Activated naive CD4-positive, alpha-beta T cell treated with anti-CD3 and anti-CD28 coated beads for 36 hours (primary cell): Measurements from ENCODE around the gene USP3. TPM values are rescaled to one million over a fixed set of nuclear protein-coding genes. Genes with fewer than 3 reads are reported as not detected.
"Not testable (repeated sequence)": the region's sequence is repeated elsewhere in the genome, so short reads cannot be mapped to it uniquely, and the experiment has no call there.

Experiments used
- CTCF ChIA-PET: fragments of 350-600 bp; sonication (Branson Sonifier 250); formaldehyde crosslinking; loops from one replicate; lab custom pipeline; 2021; ENCODE audit warnings: antibody characterized with exemption; lab: Charles Lee
- DNase-seq: peaks from one replicate; pipeline ENCODE4 v3.0.0-alpha.2; 2020
- H3K27ac Mint-ChIP-seq: one replicate; pipeline ENCODE4 v1.8.0; 2021; ENCODE audit warnings: mild to moderate bottlenecking, mixed read lengths
- H3K27me3 Mint-ChIP-seq: one replicate; pipeline ENCODE4 v1.8.0; 2021; ENCODE audit warnings: low read depth, mixed read lengths
- H3K36me3 Mint-ChIP-seq: one replicate; pipeline ENCODE4 v1.8.0; 2021; ENCODE audit warnings: low read depth, mixed read lengths
- H3K4me1 Mint-ChIP-seq: one replicate; pipeline ENCODE4 v1.8.0; 2021; ENCODE audit warnings: low read depth, mixed read lengths
- H3K4me3 Mint-ChIP-seq: one replicate; pipeline ENCODE4 v1.8.0; 2021; ENCODE audit warnings: mild to moderate bottlenecking, moderate library complexity, mixed read lengths
- H3K9me3 Mint-ChIP-seq: one replicate; pipeline ENCODE4 v1.8.0; 2021; ENCODE audit warnings: mixed read lengths
- intact Hi-C: fragments of 100-400 bp; cut with micrococcal nuclease; formaldehyde crosslinking; loops from one replicate; pipeline ENCODE4 v1.15.1; 2023
- total RNA-seq, 2 experiments: library from RNA; stranded (reverse); gene quantifications; one replicate each; pipeline ENCODE4 v1.2.3, GENCODE V29; 2021

Gene USP3
- total RNA-seq, 2 experiments from 2014 or later: 49.9 to 52.2 TPM

- H3K4me3 Mint-ChIP-seq: no peak overlapping the region
- CTCF ChIA-PET: interaction anchor here (2.0 to 4.5 kb wide), 2 partner anchors 15 to 118 kb away, joined by 5 to 19 read pairs; no protein-coding TSS in a partner anchor
- intact Hi-C loops: loop anchor here (5.0 kb wide), 1 partner anchor 289 kb away; no protein-coding TSS in a partner anchor
Observed at GRCh38 chr15:63481105-63481810, 23.1 kb upstream of the USP3 start.

GRCh38 chr15:63482874-63483323 lies 21.5 kb upstream of the USP3 start:
- intact Hi-C loops: loop anchor here (5.0 kb wide), 1 partner anchor 291 kb away; no protein-coding TSS in a partner anchor
- H3K27ac Mint-ChIP-seq: no peak overlapping the region
- CTCF ChIA-PET: interaction anchor here (1.3 to 2.5 kb wide), 5 partner anchors 14 to 117 kb away, joined by 4 to 16 read pairs (median 5); no protein-coding TSS in a partner anchor
- no peaks in the 10 kb centered on the region for H3K27me3 Mint-ChIP-seq
- no peaks in the 10 kb centered on the region for H3K36me3 Mint-ChIP-seq
- H3K4me1 Mint-ChIP-seq: peaks cover 87% of the 10 kb centered on the region
- H3K9me3 Mint-ChIP-seq: no peaks in the 10 kb centered on the region
- no peak overlapping the region for H3K4me3 Mint-ChIP-seq
- no peak for DNase-seq

More at GRCh38 chr15:63481105-63481810, 23.1 kb upstream of the USP3 start:
- Mint-ChIP-seq H3K27me3 (no peaks in the 10 kb centered on the region), H3K27ac (peak overlapping the region; percentile 89), H3K4me1 (peaks cover 81% of the 10 kb centered on the region), H3K36me3 (no peaks in the 10 kb centered on the region), H3K9me3 (no peaks in the 10 kb centered on the region)
- DNase-seq: peak; percentile 73

- H3K27ac Mint-ChIP-seq: peak overlapping the region; percentile 43
- H3K9me3 Mint-ChIP-seq: no peaks in the 10 kb centered on the region
- CTCF ChIA-PET: interaction anchor here (0.5 to 2.5 kb wide), 10 partner anchors 13 to 936 kb away, joined by 3 to 16 read pairs (median 4); no protein-coding TSS in a partner anchor
- no peaks in the 10 kb centered on the region for H3K27me3 Mint-ChIP-seq
- intact Hi-C loops: loop anchor here (5.0 kb wide), 1 partner anchor 291 kb away; no protein-coding TSS in a partner anchor
- H3K4me1 Mint-ChIP-seq: peaks cover 84% of the 10 kb centered on the region
- no peak overlapping the region for H3K4me3 Mint-ChIP-seq
- peak; percentile 42 for DNase-seq
- H3K36me3 Mint-ChIP-seq: no peaks in the 10 kb centered on the region
Observed at GRCh38 chr15:63483521-63484371, 20.6 kb upstream of the USP3 start.

- intact Hi-C loops: loop anchor here (5.0 kb wide), 1 partner anchor 292 kb away; no protein-coding TSS in a partner anchor
Observed at GRCh38 chr15:63484433-63485186, 19.8 kb upstream of the USP3 start.

GRCh38 chr15:63487076-63487757 lies 17.2 kb upstream of the USP3 start:
- H3K4me3 Mint-ChIP-seq: peak overlapping the region; percentile 51
- DNase-seq: peak; percentile 95
- CTCF ChIA-PET: interaction anchor here (0.6 to 2.8 kb wide), 20 partner anchors 10 to 1165 kb away, joined by 3 to 33 read pairs (median 4); partner anchors contain the start of genes FBXL22 and USP3
- H3K4me1 Mint-ChIP-seq: peaks cover 71% of the 10 kb centered on the region
- intact Hi-C loops: loop anchor here (1.0 kb wide), 2 partner anchors 10 to 16 kb away; no protein-coding TSS in a partner anchor
- H3K27me3 Mint-ChIP-seq: no peaks in the 10 kb centered on the region
- no peak overlapping the region for H3K27ac Mint-ChIP-seq
- H3K9me3 Mint-ChIP-seq: no peaks in the 10 kb centered on the region
- no peaks in the 10 kb centered on the region for H3K36me3 Mint-ChIP-seq

More at GRCh38 chr15:63484433-63485186, 19.8 kb upstream of the USP3 start:
- Mint-ChIP-seq H3K9me3 (no peaks in the 10 kb centered on the region), H3K36me3 (no peaks in the 10 kb centered on the region), H3K4me1 (peaks cover 76% of the 10 kb centered on the region), H3K27ac (no peak overlapping the region), H3K4me3 (no peak overlapping the region), H3K27me3 (no peaks in the 10 kb centered on the region)
- no peak for DNase-seq
- CTCF ChIA-PET: interaction anchor here (0.5 to 2.5 kb wide), 7 partner anchors 12 to 115 kb away, joined by 3 to 16 read pairs (median 4); no protein-coding TSS in a partner anchor

- not testable (repeated sequence) for H3K36me3 Mint-ChIP-seq, H3K4me3 Mint-ChIP-seq, DNase-seq, H3K9me3 Mint-ChIP-seq, H3K27me3 Mint-ChIP-seq, H3K27ac Mint-ChIP-seq
- peaks cover 68% of the 10 kb centered on the region for H3K4me1 Mint-ChIP-seq
- intact Hi-C loops: loop anchor here (1.0 kb wide), 2 partner anchors 9 to 15 kb away; no protein-coding TSS in a partner anchor
- CTCF ChIA-PET: interaction anchor here (0.6 to 2.8 kb wide), 19 partner anchors 9 to 124 kb away, joined by 3 to 33 read pairs (median 5); partner anchors contain the start of genes FBXL22 and USP3
Observed at GRCh38 chr15:63487758-63488397, 16.5 kb upstream of the USP3 start.

GRCh38 chr15:63488398-63488960 lies 15.9 kb upstream of the USP3 start:
- Mint-ChIP-seq H3K27ac (no peak overlapping the region), H3K36me3 (no peaks in the 10 kb centered on the region), H3K27me3 (no peaks in the 10 kb centered on the region), H3K9me3 (no peaks in the 10 kb centered on the region), H3K4me1 (peaks cover 70% of the 10 kb centered on the region), H3K4me3 (no peak overlapping the region)
- CTCF ChIA-PET: interaction anchor here (1.0 to 3.4 kb wide), 9 partner anchors 9 to 111 kb away, joined by 3 to 33 read pairs (median 11); partner anchors contain the start of genes FBXL22 and USP3
- no peak for DNase-seq
- intact Hi-C loops: no loop called here

- intact Hi-C loops: no loop called here
- no peak for DNase-seq
- Mint-ChIP-seq H3K27me3 (no peaks in the 10 kb centered on the region), H3K4me1 (peaks cover 70% of the 10 kb centered on the region), H3K36me3 (no peaks in the 10 kb centered on the region), H3K9me3 (no peaks in the 10 kb centered on the region), H3K4me3 (no peak overlapping the region), H3K27ac (no peak overlapping the region)
- CTCF ChIA-PET: interaction anchor here (2.8 to 3.4 kb wide), 2 partner anchors 14 to 17 kb away, joined by 12 to 16 read pairs; partner anchors contain the start of gene USP3
Observed at GRCh38 chr15:63489352-63489751, 15.0 kb upstream of the USP3 start.

DNA sequence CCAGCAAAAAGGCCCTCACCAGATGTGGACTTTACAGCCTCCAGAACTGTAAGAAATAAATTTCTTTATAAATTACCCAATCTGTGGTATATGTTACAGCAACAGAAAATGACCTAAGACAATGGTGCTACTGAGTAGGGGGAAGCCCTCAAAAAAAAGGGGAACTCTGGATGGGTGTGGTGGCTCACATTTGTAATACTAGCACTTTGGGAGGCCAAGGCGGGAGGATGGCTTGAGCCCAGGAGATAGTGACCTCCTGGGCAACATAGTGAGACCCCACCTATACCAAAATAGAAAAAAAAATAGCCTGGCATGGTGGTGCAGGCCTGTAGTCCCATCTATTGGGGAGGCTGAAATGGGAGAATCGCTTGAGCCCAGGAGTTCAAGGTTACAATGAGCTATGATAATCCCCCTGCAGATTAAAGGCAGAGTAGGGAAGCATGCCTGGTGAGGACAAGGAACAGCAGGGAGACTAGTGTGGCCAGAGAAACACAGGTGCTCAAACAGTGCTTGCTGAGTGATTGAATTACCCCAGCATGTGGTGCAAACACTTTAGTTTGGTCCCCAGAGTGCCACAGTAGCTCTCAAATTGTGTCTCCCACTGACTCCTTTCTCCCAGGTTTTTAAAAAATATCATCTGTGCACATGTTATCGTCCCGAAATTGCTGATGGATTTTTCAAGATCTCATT lies 13.9 kb upstream of the USP3 start:
- peaks cover 70% of the 10 kb centered on the region for H3K4me1 Mint-ChIP-seq

More for the DNA sequence above, 13.9 kb upstream of the USP3 start:
- no peak overlapping the region for H3K27ac Mint-ChIP-seq
- H3K27me3 Mint-ChIP-seq: no peaks in the 10 kb centered on the region
- CTCF ChIA-PET: interaction anchor here (0.7 to 3.4 kb wide), 3 partner anchors 13 to 605 kb away, joined by 3 to 12 read pairs (median 4); partner anchors contain the start of gene USP3
- peak; percentile 11 for DNase-seq
- no peak overlapping the region for H3K4me3 Mint-ChIP-seq
- intact Hi-C loops: no loop called here
- no peaks in the 10 kb centered on the region for H3K9me3 Mint-ChIP-seq
- no peaks in the 10 kb centered on the region for H3K36me3 Mint-ChIP-seq
